ENCODE data around the gene ZBTB46. TPM values are rescaled to one million over a fixed set of nuclear protein-coding genes. Genes with fewer than 3 reads are reported as not detected.
A peak's percentile ranks its signal among the peaks of the same experiment; 100 is the strongest.

ZBTB46 gene
- total and polyA plus RNA-seq, 4 donors, result 0.50 to 22.7 (median 9.7) TPM

GRCh38 chr20:63759377-63759901 is 71.6 kb downstream of the ZBTB46 start:
- Histone ChIP-seq H3K9me3 (ENCODE audit: control insufficient read depth, low read length) (no peaks in the 10 kb centered on the region), H3K4me1 (ENCODE audit: control insufficient read depth in 1 of 2, insufficient read depth in 2 of 2, low read length in 2 of 2) (no peaks in the 10 kb centered on the region), H3K27me3 (ENCODE audit: control insufficient read depth in 1 of 2, insufficient read depth in 2 of 2, low read length in 1 of 2) (no peaks in the 10 kb centered on the region), H3K27ac (ENCODE audit: low read depth in 1 of 2, low read length in 2 of 2) (no peak overlapping the region), H3K36me3 (ENCODE audit: control insufficient read depth in 1 of 2, insufficient read depth in 2 of 2, low read length in 1 of 2) (no peaks in the 10 kb centered on the region), H3K4me3 (ENCODE audit: low read length in 2 of 2) (no peak overlapping the region)
- ATAC-seq (ENCODE audit: low FRiP score), result no peak
- DNase-seq, result no peak
- intact Hi-C loops (cut with DNase I), result no loop called here
- WGBS, 2 donors, result 88 to 89% methylated on average over 7 of the region's 7 CpGs

GRCh38 chr20:63758152-63758551 is 72.9 kb downstream of the ZBTB46 start:
- DNase-seq, result no peak
- Histone ChIP-seq H3K9me3 (ENCODE audit: control insufficient read depth, low read length) (no peaks in the 10 kb centered on the region), H3K27me3 (ENCODE audit: control insufficient read depth in 1 of 2, insufficient read depth in 2 of 2, low read length in 1 of 2) (no peaks in the 10 kb centered on the region), H3K4me3 (ENCODE audit: low read length in 2 of 2) (no peak overlapping the region), H3K4me1 (ENCODE audit: control insufficient read depth in 1 of 2, insufficient read depth in 2 of 2, low read length in 2 of 2) (no peaks in the 10 kb centered on the region), H3K36me3 (ENCODE audit: control insufficient read depth in 1 of 2, insufficient read depth in 2 of 2, low read length in 1 of 2) (no peaks in the 10 kb centered on the region), H3K27ac (ENCODE audit: low read depth in 1 of 2, low read length in 2 of 2) (no peak overlapping the region)
- intact Hi-C loops (cut with DNase I), result no loop called here
- 94 to 96% methylated on average over 5 to 7 of the region's 7 CpGs for WGBS, 2 donors
- no peak for ATAC-seq (ENCODE audit: low FRiP score)

- H3K27ac ChIP-seq (ENCODE audit: low read depth in 1 of 2, low read length in 2 of 2), result no peak overlapping the region
These were observed 74.4 kb downstream of the ZBTB46 start for GRCh38 chr20:63756648-63756991.

GRCh38 chr20:63755933-63756647 is 75.0 kb downstream of the ZBTB46 start:
- no peak for ATAC-seq (ENCODE audit: low FRiP score)
- Histone ChIP-seq H3K4me1 (ENCODE audit: control insufficient read depth in 1 of 2, insufficient read depth in 2 of 2, low read length in 2 of 2) (no peaks in the 10 kb centered on the region), H3K27me3 (ENCODE audit: control insufficient read depth in 1 of 2, insufficient read depth in 2 of 2, low read length in 1 of 2) (no peaks in the 10 kb centered on the region), H3K27ac (ENCODE audit: low read depth in 1 of 2, low read length in 2 of 2) (no peak overlapping the region), H3K36me3 (ENCODE audit: control insufficient read depth in 1 of 2, insufficient read depth in 2 of 2, low read length in 1 of 2) (no peaks in the 10 kb centered on the region), H3K4me3 (ENCODE audit: low read length in 2 of 2) (no peak overlapping the region), H3K9me3 (ENCODE audit: control insufficient read depth, low read length) (no peaks in the 10 kb centered on the region)
- intact Hi-C loops (cut with DNase I), result no loop called here
- WGBS, 2 donors, result 83 to 84% methylated on average over 18 of the region's 18 CpGs
- no peak for DNase-seq

More at GRCh38 chr20:63756648-63756991, 74.4 kb downstream of the ZBTB46 start:
- no peaks in the 10 kb centered on the region for H3K9me3 ChIP-seq (ENCODE audit: control insufficient read depth, low read length)
- intact Hi-C loops (cut with DNase I), result no loop called here
- WGBS, 2 donors, result 70 to 74% methylated on average over 8 of the region's 8 CpGs
- no peak overlapping the region for H3K4me3 ChIP-seq (ENCODE audit: low read length in 2 of 2)
- no peaks in the 10 kb centered on the region for H3K4me1 ChIP-seq (ENCODE audit: control insufficient read depth in 1 of 2, insufficient read depth in 2 of 2, low read length in 2 of 2)
- no peak for ATAC-seq (ENCODE audit: low FRiP score)
- no peaks in the 10 kb centered on the region for H3K27me3 ChIP-seq (ENCODE audit: control insufficient read depth in 1 of 2, insufficient read depth in 2 of 2, low read length in 1 of 2)
- H3K36me3 ChIP-seq (ENCODE audit: control insufficient read depth in 1 of 2, insufficient read depth in 2 of 2, low read length in 1 of 2), result no peaks in the 10 kb centered on the region
- DNase-seq, result peak in 1 of 2 donors; percentile 25

GRCh38 chr20:63754008-63754407 is 77.1 kb downstream of the ZBTB46 start:
- H3K9me3 ChIP-seq (ENCODE audit: control insufficient read depth, low read length), result no peaks in the 10 kb centered on the region
- 82 to 85% methylated on average over 16 of the region's 16 CpGs for WGBS, 2 donors
- no peak overlapping the region for H3K27ac ChIP-seq (ENCODE audit: low read depth in 1 of 2, low read length in 2 of 2)
- ATAC-seq (ENCODE audit: low FRiP score) (no peak), DNase-seq (no peak)
- intact Hi-C loops (cut with DNase I), result no loop called here
- no peak overlapping the region for H3K4me3 ChIP-seq (ENCODE audit: low read length in 2 of 2)
- H3K36me3 ChIP-seq (ENCODE audit: control insufficient read depth in 1 of 2, insufficient read depth in 2 of 2, low read length in 1 of 2), result no peaks in the 10 kb centered on the region
- H3K27me3 ChIP-seq (ENCODE audit: control insufficient read depth in 1 of 2, insufficient read depth in 2 of 2, low read length in 1 of 2), result no peaks in the 10 kb centered on the region
- H3K4me1 ChIP-seq (ENCODE audit: control insufficient read depth in 1 of 2, insufficient read depth in 2 of 2, low read length in 2 of 2), result no peaks in the 10 kb centered on the region

- no peaks in the 10 kb centered on the region for H3K27me3 ChIP-seq (ENCODE audit: control insufficient read depth in 1 of 2, insufficient read depth in 2 of 2, low read length in 1 of 2)
- 85 to 93% methylated on average over 13 of the region's 13 CpGs for WGBS, 2 donors
- no peaks in the 10 kb centered on the region for H3K36me3 ChIP-seq (ENCODE audit: control insufficient read depth in 1 of 2, insufficient read depth in 2 of 2, low read length in 1 of 2)
- no peak overlapping the region for H3K27ac ChIP-seq (ENCODE audit: low read depth in 1 of 2, low read length in 2 of 2)
- no peak overlapping the region for H3K4me3 ChIP-seq (ENCODE audit: low read length in 2 of 2)
- intact Hi-C loops (cut with DNase I), result no loop called here
- ATAC-seq (ENCODE audit: low FRiP score), result no peak
- H3K9me3 ChIP-seq (ENCODE audit: control insufficient read depth, low read length), result no peaks in the 10 kb centered on the region
- DNase-seq, result no peak
- H3K4me1 ChIP-seq (ENCODE audit: control insufficient read depth in 1 of 2, insufficient read depth in 2 of 2, low read length in 2 of 2), result no peaks in the 10 kb centered on the region
These were observed 77.7 kb downstream of the ZBTB46 start for GRCh38 chr20:63753381-63753780.

- DNase-seq, result peak in 1 of 2 donors; percentile 69
- ATAC-seq (ENCODE audit: low FRiP score), result no peak
- Histone ChIP-seq H3K36me3 (ENCODE audit: control insufficient read depth in 1 of 2, insufficient read depth in 2 of 2, low read length in 1 of 2) (no peaks in the 10 kb centered on the region), H3K4me3 (ENCODE audit: low read length in 2 of 2) (no peak overlapping the region), H3K4me1 (ENCODE audit: control insufficient read depth in 1 of 2, insufficient read depth in 2 of 2, low read length in 2 of 2) (no peaks in the 10 kb centered on the region), H3K9me3 (ENCODE audit: control insufficient read depth, low read length) (no peaks in the 10 kb centered on the region), H3K27me3 (ENCODE audit: control insufficient read depth in 1 of 2, insufficient read depth in 2 of 2, low read length in 1 of 2) (no peaks in the 10 kb centered on the region), H3K27ac (ENCODE audit: low read depth in 1 of 2, low read length in 2 of 2) (no peak overlapping the region)
- intact Hi-C loops (cut with DNase I), result no loop called here
- 92 to 94% methylated on average over 48 to 50 of the region's 50 CpGs for WGBS, 2 donors
These were observed 78.5 kb downstream of the ZBTB46 start for GRCh38 chr20:63752411-63753101.

- Histone ChIP-seq H3K4me3 (ENCODE audit: low read length in 2 of 2) (no peak overlapping the region), H3K4me1 (ENCODE audit: control insufficient read depth in 1 of 2, insufficient read depth in 2 of 2, low read length in 2 of 2) (no peaks in the 10 kb centered on the region), H3K9me3 (ENCODE audit: control insufficient read depth, low read length) (no peaks in the 10 kb centered on the region), H3K27ac (ENCODE audit: low read depth in 1 of 2, low read length in 2 of 2) (no peak overlapping the region), H3K36me3 (ENCODE audit: control insufficient read depth in 1 of 2, insufficient read depth in 2 of 2, low read length in 1 of 2) (no peaks in the 10 kb centered on the region), H3K27me3 (ENCODE audit: control insufficient read depth in 1 of 2, insufficient read depth in 2 of 2, low read length in 1 of 2) (no peaks in the 10 kb centered on the region)
- peak; percentile 44 to 76 for DNase-seq
- intact Hi-C loops (cut with DNase I), result no loop called here
- 68 to 81% methylated on average over 30 to 44 of the region's 45 CpGs for WGBS, 2 donors
- no peak for ATAC-seq (ENCODE audit: low FRiP score)
These were observed 79.4 kb downstream of the ZBTB46 start for GRCh38 chr20:63751471-63752271.

Data from aorta (tissue), 5 donors.